ENCODE measurements around the gene CCNI2.

CCNI2 gene, protein sequence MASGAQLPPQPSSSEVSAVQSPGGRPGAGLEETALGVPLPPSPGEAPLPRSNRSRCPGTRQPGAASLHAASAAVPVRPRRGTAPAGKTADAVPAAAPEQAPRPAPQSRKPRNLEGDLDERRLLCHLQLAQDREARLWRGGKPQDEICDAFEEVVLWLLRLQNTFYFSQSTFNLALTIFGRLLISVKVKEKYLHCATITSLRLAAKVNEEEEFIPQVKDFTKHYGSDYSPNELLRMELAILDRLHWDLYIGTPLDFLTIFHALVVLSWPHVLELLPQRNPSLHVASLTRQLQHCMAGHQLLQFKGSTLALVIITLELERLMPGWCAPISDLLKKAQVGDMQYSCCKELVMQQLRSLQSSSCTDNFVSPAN

DNA sequence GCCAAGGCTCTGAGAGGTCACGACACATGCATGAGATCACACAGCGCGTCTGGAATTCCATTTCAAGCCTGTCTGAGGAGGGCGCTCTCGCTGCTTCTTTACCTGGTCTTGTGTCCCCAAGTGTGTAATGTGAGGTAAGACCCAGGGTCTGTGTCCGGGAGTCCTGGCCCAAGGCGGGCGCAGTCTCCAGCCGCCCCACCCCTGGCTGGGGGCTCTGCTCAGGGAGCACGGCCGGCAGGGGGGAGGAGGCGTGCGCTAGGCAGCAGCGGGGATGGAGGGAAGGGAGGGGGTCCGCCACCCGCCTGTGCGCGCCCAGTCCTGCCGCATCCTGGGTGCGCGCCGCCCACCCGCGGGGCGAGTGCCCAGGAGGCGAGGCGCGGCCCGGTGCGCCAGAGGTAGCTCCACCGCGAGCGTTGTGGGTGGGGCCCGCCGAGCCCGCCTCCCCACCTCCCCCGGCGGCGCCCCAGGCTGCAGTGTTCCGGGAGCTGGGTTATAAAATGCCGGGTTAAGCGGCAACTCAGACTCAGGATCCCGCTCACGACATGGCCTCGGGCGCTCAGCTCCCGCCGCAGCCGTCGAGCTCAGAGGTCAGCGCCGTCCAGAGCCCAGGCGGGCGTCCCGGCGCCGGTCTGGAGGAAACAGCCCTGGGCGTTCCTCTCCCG is at the start of gene CCNI2:
Gene CCNI2 (plus strand): TSS at position 473 of the 662 bp plus-strand sequence. CDS start 70 bp downstream, at position 543.
- peak; percentile 80 for DNase-seq (ENCODE audit: low spot score)

DNA sequence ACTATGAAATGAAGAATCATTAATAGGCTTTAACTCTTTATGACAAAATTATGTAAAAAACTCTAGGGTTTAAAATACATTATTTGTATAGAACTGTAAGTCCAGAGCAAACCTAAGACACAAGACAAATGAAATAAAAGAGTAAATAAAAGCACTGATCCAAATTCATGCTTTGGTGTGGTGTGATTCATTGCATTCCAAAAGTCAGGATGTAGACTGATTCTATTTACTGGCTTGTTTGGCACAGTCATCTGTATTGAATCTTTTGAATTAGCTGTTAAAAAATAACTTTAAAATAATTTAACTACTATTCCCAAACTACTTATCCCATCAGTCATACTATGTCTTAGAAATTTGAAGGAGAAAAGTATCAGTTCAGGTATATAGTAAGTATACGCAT is 42.4 kb upstream of the CCNI2 start:
- DNase-seq (ENCODE audit: low spot score), result no peak

DNA sequence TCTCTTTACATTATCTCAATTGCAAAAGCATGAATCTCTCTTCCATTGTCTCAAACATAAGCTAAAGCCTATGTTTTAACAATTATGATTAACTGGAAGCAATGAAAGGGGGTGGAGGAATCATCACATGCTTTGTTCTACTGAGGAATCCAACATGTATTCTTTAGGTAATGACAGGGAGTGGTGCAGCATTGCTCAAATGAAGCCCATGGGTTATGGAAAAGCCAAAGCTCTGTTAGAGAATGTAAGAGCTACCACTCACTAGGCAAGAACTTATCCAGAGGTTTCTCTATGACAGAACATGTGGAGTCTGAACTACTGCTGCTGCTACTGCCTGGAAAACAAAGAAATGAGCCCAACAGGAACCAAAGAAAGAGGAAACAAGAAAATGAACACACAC is 38.6 kb upstream of the CCNI2 start:
- DNase-seq (ENCODE audit: low spot score), result no peak

DNA sequence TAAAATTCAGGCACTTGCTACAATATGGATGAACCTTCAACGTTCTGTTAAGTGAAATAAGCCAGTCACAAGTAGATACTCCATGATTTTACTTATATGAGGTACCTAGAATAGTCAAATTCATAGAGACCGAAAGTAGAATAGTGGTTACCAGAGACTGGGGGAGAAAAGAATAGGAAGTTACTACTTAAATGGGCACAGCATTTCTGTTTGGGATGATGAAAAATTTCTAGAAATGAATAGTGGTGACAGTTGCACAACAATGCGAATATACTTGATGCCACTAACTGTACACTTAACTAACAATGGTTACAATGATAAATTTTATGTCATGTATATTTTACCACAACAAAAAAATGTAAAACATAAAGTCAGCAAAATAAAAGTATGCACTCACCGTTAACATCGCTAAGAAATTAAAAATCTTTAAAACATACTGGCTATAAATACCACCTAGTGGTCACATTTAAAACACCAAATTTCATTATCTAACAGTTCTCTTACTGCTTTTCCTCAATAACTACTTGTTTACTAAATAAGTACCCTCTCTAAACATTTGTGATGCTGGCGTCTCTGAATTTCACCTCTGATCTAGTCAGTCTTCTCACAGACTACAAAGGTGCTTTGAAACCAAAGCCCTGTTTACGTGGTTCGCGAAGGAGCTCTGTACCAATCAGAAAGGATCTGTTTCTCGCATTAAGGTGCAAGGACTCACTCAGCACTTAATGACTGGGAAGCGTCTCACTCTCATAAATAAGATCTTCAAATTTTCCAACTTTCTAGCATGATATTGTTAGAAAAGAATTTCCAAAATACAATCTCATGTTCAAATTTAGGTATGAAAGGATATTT is 32.5 kb upstream of the CCNI2 start:
- DNase-seq (ENCODE audit: low spot score), result no peak

DNA sequence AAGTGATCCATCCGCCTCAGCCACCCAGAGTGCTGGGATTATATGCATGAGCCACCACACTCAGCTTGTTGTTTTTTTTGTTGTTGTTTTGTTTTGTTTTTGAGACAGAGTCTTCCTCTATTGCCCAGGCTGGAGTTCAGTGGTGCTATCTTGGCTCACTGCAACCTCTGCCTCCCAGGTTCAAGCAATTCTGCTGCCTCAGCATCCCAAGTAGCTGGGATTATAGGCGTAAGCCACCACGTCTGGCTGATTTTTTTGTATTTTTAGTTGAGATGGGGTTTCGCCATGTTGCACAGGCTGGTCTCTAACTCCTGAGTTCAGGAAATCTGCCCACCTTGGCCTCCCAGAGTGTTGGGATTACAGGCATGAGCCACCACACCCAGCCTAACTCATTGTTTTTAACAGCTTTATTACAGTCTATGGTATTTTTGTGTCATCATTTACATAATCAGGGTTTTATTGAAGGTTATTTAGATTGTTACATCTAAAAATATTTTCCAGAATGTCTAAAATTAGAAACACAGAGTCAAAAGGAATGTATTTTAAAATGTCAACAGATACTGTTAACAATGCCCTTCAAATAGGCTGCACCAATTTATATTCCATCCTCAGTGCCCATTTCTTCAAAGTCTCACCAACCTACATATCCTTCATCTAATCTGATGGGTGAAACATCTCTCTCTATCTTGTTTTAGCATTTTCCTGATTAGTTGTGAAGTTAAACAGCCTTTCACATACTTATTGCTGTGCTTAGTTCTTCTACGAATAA is 28.5 kb upstream of the CCNI2 start:
- no peak for DNase-seq (ENCODE audit: low spot score)

DNA sequence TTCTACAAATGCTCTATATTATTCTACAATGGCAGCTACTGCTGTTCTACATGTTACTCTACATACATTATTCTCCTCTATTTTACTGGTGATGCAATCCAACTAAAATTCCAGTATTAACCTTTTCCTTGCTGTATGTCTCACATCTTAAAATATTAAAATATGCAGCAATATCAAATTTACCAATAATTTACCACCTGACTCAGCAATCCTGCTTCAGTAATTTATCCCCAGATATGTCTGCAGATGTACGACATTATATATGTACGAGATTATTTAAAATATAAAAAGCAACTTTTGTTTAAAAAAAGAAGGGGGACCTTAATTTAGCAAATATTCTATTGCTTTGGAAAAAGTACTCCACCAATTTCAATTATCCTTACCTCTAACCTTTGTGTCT is 21.5 kb upstream of the CCNI2 start:
- no peak for DNase-seq (ENCODE audit: low spot score)

DNA sequence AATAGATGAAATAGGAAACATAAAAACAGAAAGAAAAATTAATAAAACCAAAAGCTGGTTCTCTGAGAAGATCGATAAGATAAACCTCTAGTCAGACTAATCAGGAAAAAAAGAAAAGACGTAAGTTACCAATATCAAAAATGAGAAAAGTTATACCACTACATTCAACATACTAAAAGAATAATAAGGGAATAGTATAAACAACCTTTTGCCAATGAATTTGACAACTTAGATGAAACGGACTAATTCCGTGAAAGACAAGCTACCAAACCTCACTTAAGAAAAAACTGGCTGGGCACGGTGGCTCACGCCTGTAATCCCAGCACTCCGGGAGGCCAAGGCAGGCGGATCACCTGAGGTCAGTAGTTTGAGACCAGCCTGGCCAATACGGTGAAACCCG is 17.3 kb upstream of the CCNI2 start:
- DNase-seq (ENCODE audit: low spot score), result no peak

DNA sequence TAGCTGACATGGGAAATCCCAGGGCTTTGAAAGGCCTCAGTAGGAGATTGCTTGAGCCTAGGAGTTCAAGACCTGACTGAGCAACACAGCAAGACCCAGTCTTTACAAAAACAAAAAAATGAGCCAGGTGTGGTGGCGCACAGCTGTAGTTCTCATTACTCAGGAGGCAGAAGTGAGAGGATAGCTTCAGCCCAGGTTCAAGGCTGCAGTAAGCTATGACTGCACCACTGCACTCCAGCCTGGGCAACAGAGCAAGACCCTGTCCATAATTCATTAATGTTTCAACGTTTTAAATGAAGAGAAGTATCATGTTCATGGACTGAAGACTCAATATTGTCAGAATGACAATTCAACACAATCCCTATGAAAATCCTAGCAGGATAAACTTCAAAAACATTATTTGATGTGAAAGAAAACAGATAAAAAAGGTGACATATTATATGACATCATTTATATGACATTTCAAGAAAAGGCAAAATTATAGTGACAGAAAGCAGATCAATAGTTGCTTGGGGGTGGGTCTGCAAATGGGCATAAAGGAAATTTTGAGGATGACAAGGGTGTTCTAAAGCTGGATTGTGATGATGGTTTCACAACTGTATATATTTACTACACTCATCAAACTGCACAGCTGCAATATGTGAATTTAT is 13.6 kb upstream of the CCNI2 start:
- no peak for DNase-seq (ENCODE audit: low spot score)

DNA sequence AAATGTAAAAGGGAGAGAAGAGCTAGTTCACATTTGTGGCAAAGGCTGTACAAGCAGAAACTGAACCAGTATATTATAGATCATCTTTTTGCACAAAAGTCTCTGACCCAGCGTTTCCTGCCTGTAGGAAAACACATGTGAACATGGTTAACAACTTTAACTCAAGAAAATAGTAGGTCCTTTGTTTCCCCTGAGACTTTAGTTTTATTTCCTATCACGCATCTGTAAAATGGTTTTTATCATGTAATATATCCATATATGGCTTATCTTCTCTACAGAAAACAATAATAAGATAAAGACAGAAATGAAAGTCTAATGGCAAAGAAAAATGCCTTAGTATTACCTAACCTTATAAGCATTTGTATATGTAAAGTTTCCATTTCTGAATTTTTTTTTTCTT is 12.5 kb upstream of the CCNI2 start:
- DNase-seq (ENCODE audit: low spot score), result no peak

DNA sequence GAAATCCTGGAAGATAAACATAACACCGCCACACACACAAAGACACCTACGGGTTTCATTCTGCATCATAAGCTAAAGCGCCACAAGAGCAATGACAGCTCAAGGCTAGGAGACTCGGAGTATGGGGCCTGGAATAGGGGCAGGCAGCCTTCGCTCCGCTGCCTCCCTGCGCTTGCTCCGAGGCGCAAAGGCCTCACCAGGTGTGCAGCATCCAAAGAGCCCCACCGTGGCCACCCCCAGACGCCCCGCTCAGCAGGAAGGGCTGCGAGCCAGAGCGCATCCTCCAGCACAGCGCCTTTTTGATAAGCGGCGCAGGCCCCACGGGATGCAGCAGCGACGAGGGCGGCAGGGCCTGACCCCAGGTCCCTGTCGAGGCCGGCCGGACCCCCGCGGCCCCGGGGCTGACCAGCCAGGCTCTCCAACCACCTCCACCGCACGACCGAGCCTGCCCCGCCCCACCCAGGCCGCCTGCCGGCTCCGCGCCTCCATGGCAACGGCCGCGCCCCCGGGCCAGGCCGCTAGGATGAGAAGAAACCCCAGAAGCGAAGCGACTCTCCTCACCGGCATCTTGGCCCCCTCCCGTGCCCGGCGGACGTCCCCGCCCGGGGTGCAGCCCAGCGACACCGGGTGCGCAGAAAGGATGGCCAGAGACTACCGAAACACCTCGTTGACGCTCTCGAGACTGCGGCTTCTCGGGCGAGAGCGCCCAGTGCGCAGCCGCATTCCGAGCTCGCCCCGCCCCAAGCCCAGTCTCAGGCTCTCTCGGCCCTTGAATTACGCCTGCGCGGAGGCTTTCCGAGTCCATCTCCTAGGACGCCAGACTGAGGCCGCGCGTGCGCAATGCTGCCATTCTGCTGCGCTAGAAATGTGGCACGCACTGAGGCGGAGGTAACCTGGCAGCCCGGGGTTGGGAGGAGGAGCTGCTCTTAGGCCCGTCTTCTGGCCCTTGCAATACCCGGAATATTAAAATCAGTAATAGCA is 10.1 kb upstream of the CCNI2 start, which contains the start of gene KIF3A:
Gene KIF3A (minus strand): TSS at position 694 of the 981 bp plus-strand sequence. CDS start 127 bp downstream, at position 567.
- peak; percentile 98 for DNase-seq (ENCODE audit: low spot score)

DNA sequence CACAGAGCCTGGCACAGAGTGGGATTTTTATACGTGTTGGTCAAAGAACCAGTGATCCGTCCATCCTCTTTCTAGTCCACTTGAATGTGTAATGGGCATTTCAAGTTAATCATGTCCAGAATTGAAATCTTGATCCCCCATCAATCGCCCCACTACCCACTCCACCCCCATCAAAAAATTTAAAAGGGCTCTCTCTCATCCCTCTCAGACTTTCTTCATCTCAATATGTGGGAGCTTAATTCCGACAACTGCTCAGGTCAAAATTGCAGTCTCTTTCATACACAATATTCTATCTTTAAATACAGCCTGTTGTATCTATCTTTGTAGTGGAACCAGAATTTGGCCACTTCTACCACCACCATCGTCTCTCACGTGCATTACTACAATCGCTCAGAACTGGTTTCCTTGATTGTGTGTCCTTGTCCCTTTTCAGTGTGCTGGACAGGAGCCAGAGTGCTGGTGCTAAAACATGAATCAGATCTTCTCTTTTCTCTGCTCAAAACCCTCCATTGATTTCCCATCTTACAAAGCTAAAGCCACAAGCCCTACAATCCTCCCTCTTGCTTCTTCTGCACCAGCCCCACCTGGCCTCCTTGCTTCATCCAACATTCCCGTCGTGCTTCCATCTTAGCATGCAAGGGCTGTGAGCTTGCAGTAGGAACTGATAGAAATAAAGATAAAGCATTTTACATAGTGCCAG is 9.1 kb upstream of the CCNI2 start:
- no peak for DNase-seq (ENCODE audit: low spot score)

DNA sequence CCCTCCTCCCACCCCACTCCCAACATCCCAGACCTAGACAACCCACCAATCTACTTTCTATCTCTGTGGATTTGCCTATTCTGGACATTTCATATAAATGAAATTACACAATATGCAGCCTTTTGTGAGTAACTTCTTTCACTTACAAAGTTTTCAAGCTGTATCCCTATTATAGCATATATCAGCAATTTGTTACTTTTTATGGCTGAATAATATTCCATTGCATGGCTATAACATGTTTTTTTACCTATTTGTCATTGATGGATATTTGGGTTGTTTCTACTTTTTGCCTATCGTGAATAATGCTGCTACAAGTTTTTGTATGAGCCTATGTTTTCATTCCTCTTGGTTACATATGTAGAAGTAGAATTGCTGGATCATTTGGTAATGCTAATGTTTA is 8.0 kb upstream of the CCNI2 start:
- DNase-seq (ENCODE audit: low spot score), result no peak

DNA sequence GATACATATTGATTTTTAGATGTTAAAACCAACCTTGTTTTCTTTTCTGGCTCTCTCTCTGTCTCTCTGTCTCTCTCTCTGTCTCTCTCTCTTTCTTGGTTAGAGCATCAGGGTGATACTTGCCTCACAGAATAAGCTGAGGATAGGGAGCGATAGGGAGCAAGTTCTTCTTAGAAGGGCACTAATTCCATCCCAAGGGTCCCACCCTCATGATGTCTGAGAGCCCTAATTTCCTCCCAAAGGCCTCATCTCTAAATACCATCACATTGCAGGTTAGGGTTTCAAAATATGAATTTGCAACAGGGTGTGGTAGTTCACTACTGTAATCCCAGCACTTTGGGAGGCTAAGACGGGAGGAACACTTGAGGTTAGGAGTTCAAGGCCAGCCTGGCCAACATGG is 5.1 kb upstream of the CCNI2 start:
- no peak for DNase-seq (ENCODE audit: low spot score)

DNA sequence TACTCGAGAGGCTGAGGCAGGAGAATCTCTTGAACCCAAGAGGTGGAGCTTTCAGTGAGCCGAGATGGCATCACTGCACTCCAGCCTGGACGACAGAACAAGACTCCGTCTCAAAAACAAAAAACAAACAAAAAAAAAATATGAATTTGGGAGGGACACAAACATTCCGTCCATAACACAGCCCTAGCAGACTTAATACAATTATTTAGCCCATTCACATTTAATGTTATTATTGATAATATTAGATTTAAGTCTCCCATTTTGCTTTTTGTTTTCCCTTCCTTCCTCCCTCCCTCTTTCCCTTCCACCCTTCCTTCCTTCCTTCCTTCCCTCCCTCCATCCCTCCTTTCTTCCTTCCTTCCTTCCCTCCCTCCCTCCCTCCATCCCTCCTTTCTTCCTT is 4.6 kb upstream of the CCNI2 start:
- no peak for DNase-seq (ENCODE audit: low spot score)

DNA sequence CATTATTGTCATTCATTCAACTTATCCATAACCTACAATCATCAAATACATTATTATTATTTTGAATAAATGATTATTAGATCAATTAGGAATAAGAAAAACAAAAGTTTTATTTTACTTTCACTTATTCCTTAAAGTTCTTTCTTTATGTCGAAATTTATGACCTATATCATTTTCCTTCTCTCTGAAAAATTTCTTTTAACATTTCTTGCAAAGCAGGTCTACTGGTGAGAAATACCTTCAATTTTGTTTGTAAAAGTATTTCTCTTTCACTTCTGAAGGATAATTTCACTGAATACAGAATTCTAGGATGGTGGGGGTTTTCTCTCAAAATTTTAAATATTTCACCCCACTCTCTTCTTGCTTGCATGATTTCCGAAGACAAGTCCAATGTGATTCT is 2.6 kb upstream of the CCNI2 start:
- DNase-seq (ENCODE audit: low spot score), result no peak

DNA sequence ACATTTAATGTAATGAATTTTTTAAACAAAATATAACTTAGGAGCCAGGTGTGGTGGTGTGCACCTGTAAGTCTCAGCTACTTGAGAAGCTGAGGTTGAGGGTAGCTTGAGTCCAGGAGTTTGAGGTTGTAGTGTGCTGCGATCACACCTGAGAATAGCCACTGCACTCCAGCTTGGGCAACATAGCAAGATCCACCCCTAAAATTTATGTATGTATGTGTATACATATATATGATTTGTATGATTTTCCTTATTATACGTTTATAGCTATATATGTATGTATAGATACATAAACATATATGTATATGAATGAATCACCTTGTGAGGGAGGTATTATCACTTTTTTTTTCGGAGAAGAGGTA is 653 bp upstream of the CCNI2 start:
- no peak for DNase-seq (ENCODE audit: low spot score)

DNA sequence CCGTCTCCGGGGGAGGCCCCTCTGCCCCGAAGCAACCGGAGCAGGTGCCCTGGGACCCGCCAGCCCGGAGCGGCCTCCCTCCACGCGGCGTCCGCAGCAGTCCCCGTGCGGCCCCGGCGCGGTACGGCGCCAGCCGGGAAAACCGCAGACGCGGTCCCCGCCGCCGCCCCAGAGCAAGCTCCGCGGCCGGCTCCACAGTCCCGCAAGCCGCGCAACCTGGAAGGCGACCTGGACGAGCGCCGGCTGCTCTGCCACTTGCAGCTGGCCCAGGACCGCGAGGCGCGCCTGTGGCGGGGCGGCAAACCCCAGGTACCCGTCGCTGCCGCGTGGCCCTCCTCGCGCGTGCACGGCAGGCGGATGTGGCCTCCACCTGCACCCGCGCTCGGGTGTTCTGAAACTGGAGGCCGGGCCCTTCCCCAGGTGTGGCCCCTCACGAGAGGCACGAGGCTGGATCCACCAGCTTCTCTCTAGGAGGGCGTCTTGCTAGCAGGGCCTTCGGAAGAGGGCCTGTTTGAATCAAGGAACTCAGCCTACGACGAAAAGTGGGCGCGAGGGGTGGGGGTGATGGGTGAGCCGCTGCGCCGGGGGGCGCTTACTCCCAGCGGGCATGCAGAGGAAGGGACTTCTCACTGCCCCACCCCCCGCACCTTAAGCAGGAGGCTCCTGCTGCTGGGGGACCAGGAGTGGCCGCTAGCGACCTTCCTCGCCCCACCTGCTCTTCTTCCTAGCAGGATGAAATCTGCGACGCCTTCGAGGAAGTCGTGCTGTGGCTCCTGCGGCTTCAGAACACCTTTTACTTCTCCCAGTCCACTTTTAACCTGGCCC is 602 bp downstream of the CCNI2 start:
- DNase-seq (ENCODE audit: low spot score), result no peak

DNA sequence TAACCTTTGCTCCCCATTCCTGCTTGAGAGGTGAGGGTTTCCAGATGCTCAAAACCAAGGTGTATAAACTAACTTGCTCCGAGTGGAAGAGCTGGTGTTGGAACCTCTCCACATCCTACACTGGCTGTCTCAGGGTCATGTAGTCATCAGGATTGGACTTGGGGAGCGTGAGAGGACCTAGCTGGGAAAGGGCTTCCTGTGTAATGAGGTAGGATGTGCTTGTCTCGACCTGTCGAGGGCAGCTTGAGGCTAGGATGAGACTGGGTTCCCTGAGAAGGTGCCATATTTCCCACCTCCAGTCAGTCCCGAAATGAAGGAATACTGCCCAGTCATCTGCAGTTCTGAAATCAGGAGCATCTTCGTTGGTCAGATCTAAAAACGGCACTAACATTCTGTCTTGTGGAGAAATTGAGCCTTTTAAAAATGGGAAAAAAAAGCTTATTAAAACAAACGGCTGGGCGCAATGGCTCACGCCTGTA is 1.3 kb downstream of the CCNI2 start:
- DNase-seq (ENCODE audit: low spot score), result no peak

DNA sequence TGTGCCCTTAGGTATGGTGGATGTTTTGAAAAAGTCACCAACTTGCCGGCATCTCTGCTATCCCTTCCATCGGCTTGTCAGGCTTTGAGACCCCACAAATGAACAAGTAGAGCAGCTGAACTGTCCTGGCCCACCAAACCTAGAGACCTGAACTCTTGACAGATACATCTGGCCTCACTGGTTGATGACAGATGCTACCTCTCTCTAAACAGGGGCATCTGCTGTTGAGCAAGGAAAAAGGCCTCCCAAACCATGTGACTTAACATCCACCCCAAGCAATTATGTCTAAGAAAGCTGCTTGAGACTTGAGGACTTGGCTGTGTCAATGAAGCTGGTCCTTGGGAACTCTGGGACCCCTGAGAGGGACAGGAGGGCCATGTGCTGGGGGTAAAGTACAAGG is 2.3 kb downstream of the CCNI2 start:
- no peak for DNase-seq (ENCODE audit: low spot score)
